ENCODE measurements around the gene ULK2.

The ULK2 gene

DNA sequence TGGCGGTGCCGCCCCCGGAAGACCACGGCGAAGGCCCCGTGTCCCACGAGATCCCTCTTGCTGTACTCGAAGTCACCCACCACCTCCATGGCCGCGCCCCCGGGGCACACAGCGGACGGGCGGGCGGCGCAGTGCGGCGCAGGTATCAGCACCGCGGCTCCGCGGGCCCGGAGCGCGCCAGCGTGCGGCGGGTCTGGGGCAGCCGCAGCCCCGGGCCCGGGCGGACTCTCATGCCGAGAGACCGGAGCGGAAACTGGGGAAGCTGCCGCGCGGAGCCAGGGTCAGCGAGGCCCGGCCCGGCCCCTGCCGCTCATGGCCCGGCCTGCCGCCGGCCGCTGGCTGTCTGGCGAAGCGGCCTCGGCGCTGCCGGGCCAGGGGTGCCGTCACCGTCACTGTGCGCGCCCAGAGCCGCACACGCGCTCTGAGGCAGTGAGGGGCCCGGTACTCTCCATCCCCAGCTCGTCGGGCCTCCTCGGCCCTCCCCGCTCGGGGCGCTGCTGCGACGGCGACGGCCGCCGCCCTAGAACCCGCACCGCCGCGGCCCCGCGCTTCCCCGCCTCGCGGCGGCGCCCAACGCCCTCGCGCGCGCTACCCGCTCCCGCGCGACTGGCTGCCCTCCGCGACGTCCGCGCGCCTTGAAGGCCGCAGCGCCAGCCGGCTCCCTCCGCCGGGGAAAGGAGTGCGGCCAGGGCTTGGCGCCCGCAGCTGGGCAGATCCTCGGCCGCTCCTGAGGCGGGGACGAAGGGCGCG is at the start of gene ULK2:
Gene ULK2 (minus strand): TSS at position 608 of the 750 bp plus-strand sequence. CDS start 519 bp downstream, at position 89.
- H3K27ac ChIP-seq (ENCODE audit: low read depth, low read length), result peak within 1 kb of the TSS; percentile 17
- H3K9me3 ChIP-seq (ENCODE audit: control insufficient read depth, insufficient read depth, low read length), result no peaks in the 10 kb centered on the region
- H3K9ac ChIP-seq (ENCODE audit: low read depth, low read length), result peak within 1 kb of the TSS; percentile 38
- H3K27me3 ChIP-seq (ENCODE audit: control insufficient read depth, insufficient read depth, low read length), result peaks cover 12% of the 10 kb centered on the region
- H3K4me1 ChIP-seq (ENCODE audit: control insufficient read depth, insufficient read depth, low read length), result no peaks in the 10 kb centered on the region
- H3K36me3 ChIP-seq (ENCODE audit: control insufficient read depth, insufficient read depth, low read length), result no peaks in the 10 kb centered on the region
- H3K4me3 ChIP-seq (ENCODE audit: low read depth, low read length), result peak within 1 kb of the TSS; percentile 84

- H3K27ac ChIP-seq (ENCODE audit: low read depth, low read length), result no peak overlapping the region
- H3K27me3 ChIP-seq (ENCODE audit: control insufficient read depth, insufficient read depth, low read length), result no peaks in the 10 kb centered on the region
- H3K4me1 ChIP-seq (ENCODE audit: control insufficient read depth, insufficient read depth, low read length), result peaks cover 9% of the 10 kb centered on the region
- no peak overlapping the region for H3K4me3 ChIP-seq (ENCODE audit: low read depth, low read length)
- H3K9ac ChIP-seq (ENCODE audit: low read depth, low read length), result no peak overlapping the region
- no peaks in the 10 kb centered on the region for H3K9me3 ChIP-seq (ENCODE audit: control insufficient read depth, insufficient read depth, low read length)
- H3K36me3 ChIP-seq (ENCODE audit: control insufficient read depth, insufficient read depth, low read length), result peaks cover 59% of the 10 kb centered on the region
Measured at GRCh38 chr17:19915245-19915978, 47.7 kb upstream of the ULK2 start.

- H3K4me3 ChIP-seq (ENCODE audit: low read depth, low read length), result no peak overlapping the region
- peaks cover 10% of the 10 kb centered on the region for H3K4me1 ChIP-seq (ENCODE audit: control insufficient read depth, insufficient read depth, low read length)
- no peaks in the 10 kb centered on the region for H3K27me3 ChIP-seq (ENCODE audit: control insufficient read depth, insufficient read depth, low read length)
- H3K9ac ChIP-seq (ENCODE audit: low read depth, low read length), result no peak overlapping the region
- H3K36me3 ChIP-seq (ENCODE audit: control insufficient read depth, insufficient read depth, low read length), result peaks cover 61% of the 10 kb centered on the region
- H3K27ac ChIP-seq (ENCODE audit: low read depth, low read length), result peak overlapping the region; percentile 32
- H3K9me3 ChIP-seq (ENCODE audit: control insufficient read depth, insufficient read depth, low read length), result no peaks in the 10 kb centered on the region
Measured at GRCh38 chr17:19911033-19911432, 43.3 kb upstream of the ULK2 start.

DNA sequence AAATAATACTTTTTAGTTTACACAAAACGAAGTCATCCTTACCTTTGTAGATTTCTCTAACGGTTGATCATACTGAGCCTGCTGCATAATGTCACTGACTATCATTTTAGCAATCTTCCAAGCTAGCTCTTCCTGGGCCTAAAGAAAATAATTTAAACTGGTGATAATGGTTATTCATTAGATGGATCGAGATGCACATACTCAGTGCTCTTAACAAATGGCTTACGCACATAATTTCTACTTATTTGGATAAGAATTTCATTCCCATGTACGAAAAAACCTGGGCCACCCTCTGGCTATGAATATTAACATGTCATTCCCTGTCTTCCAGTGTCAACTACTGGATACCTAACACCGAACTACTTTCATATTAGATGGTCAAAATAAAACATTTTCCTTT is 41.4 kb upstream of the ULK2 start:
- H3K4me1 ChIP-seq (ENCODE audit: control insufficient read depth, insufficient read depth, low read length), result peaks cover 10% of the 10 kb centered on the region
- H3K9ac ChIP-seq (ENCODE audit: low read depth, low read length), result no peak overlapping the region
- peaks cover 60% of the 10 kb centered on the region for H3K36me3 ChIP-seq (ENCODE audit: control insufficient read depth, insufficient read depth, low read length)
- no peak overlapping the region for H3K4me3 ChIP-seq (ENCODE audit: low read depth, low read length)
- no peaks in the 10 kb centered on the region for H3K27me3 ChIP-seq (ENCODE audit: control insufficient read depth, insufficient read depth, low read length)
- no peaks in the 10 kb centered on the region for H3K9me3 ChIP-seq (ENCODE audit: control insufficient read depth, insufficient read depth, low read length)
- H3K27ac ChIP-seq (ENCODE audit: low read depth, low read length), result no peak overlapping the region

DNA sequence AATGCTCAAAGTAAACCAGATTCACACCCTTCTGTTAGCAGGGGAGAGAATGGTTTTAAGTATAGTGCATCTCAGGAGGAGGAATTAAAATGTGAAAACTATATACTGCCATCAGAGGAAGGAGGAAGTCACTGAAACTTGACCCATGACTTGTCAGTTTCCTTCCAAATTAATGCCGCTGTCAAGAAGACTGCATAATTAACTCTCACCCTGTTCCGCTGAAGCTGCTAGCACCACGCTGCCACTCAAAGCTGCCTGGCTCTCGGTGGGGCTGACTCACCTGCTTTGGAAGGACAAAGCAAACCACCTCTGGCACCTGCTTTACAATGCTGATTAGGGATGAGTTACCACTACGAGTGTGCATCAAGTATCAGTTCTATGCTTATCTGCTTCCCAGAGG is 37.8 kb upstream of the ULK2 start:
- Histone ChIP-seq H3K36me3 (ENCODE audit: control insufficient read depth, insufficient read depth, low read length) (peaks cover 64% of the 10 kb centered on the region), H3K27ac (ENCODE audit: low read depth, low read length) (no peak overlapping the region), H3K27me3 (ENCODE audit: control insufficient read depth, insufficient read depth, low read length) (no peaks in the 10 kb centered on the region), H3K9ac (ENCODE audit: low read depth, low read length) (no peak overlapping the region), H3K9me3 (ENCODE audit: control insufficient read depth, insufficient read depth, low read length) (no peaks in the 10 kb centered on the region), H3K4me1 (ENCODE audit: control insufficient read depth, insufficient read depth, low read length) (peaks cover 2% of the 10 kb centered on the region), H3K4me3 (ENCODE audit: low read depth, low read length) (no peak overlapping the region)

GRCh38 chr17:19904924-19905323 is 37.2 kb upstream of the ULK2 start:
- peaks cover 66% of the 10 kb centered on the region for H3K36me3 ChIP-seq (ENCODE audit: control insufficient read depth, insufficient read depth, low read length)
- H3K27me3 ChIP-seq (ENCODE audit: control insufficient read depth, insufficient read depth, low read length), result no peaks in the 10 kb centered on the region
- no peak overlapping the region for H3K9ac ChIP-seq (ENCODE audit: low read depth, low read length)
- H3K4me1 ChIP-seq (ENCODE audit: control insufficient read depth, insufficient read depth, low read length), result no peaks in the 10 kb centered on the region
- H3K9me3 ChIP-seq (ENCODE audit: control insufficient read depth, insufficient read depth, low read length), result no peaks in the 10 kb centered on the region
- H3K27ac ChIP-seq (ENCODE audit: low read depth, low read length), result no peak overlapping the region
- no peak overlapping the region for H3K4me3 ChIP-seq (ENCODE audit: low read depth, low read length)

- Histone ChIP-seq H3K27me3 (ENCODE audit: control insufficient read depth, insufficient read depth, low read length) (no peaks in the 10 kb centered on the region), H3K36me3 (ENCODE audit: control insufficient read depth, insufficient read depth, low read length) (peaks cover 61% of the 10 kb centered on the region), H3K27ac (ENCODE audit: low read depth, low read length) (no peak overlapping the region), H3K4me1 (ENCODE audit: control insufficient read depth, insufficient read depth, low read length) (no peaks in the 10 kb centered on the region), H3K4me3 (ENCODE audit: low read depth, low read length) (no peak overlapping the region), H3K9me3 (ENCODE audit: control insufficient read depth, insufficient read depth, low read length) (no peaks in the 10 kb centered on the region), H3K9ac (ENCODE audit: low read depth, low read length) (no peak overlapping the region)
Measured at GRCh38 chr17:19904412-19904811, 36.7 kb upstream of the ULK2 start.

DNA sequence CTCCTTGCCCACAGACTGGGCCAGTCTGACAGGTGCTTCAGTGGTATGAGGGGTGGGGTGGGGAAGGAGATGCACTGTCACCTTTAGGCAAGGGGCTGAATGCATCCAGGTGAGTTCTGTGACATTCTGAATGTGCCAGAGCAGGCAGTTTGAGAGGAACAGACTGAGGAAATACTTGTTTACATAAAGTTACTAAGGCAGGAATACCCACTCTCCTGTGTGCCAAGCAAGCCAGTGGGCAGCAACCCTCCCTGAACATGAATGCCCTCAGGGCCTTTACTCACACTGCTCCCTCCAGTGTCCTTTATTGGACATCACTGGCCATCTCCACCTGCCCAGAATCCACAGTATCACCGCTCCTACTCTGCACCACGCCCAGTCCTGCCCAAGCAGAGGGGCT is 33.1 kb upstream of the ULK2 start:
- Histone ChIP-seq H3K36me3 (ENCODE audit: control insufficient read depth, insufficient read depth, low read length) (peaks cover 31% of the 10 kb centered on the region), H3K9ac (ENCODE audit: low read depth, low read length) (no peak overlapping the region), H3K4me3 (ENCODE audit: low read depth, low read length) (no peak overlapping the region), H3K27me3 (ENCODE audit: control insufficient read depth, insufficient read depth, low read length) (no peaks in the 10 kb centered on the region), H3K4me1 (ENCODE audit: control insufficient read depth, insufficient read depth, low read length) (peaks cover 3% of the 10 kb centered on the region; the same call in 1 of the 2 replicates), H3K27ac (ENCODE audit: low read depth, low read length) (no peak overlapping the region), H3K9me3 (ENCODE audit: control insufficient read depth, insufficient read depth, low read length) (no peaks in the 10 kb centered on the region)

DNA sequence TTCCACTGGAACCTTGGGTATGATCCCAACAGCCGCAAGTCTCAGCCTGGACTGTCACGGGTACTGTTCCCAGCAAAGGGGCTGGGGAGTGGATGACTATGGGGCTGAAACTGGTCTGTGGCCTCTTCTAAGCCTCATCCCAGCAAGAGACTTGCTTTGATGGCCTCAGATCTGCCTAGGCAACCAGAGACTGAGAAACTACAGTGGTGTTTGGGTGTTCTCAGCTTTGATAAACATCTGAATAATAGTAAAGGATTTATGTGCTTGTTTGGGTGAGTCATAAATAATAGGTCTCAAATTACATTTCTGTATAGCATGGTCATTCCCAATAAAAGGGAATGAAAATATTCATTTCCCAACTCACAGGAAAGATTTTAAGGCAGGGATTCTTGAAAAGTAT is 30.2 kb upstream of the ULK2 start:
- no peak overlapping the region for H3K9ac ChIP-seq (ENCODE audit: low read depth, low read length)
- peaks cover 6% of the 10 kb centered on the region; the same call in 1 of the 2 replicates for H3K36me3 ChIP-seq (ENCODE audit: control insufficient read depth, insufficient read depth, low read length)
- no peak overlapping the region for H3K4me3 ChIP-seq (ENCODE audit: low read depth, low read length)
- H3K27me3 ChIP-seq (ENCODE audit: control insufficient read depth, insufficient read depth, low read length), result no peaks in the 10 kb centered on the region
- H3K9me3 ChIP-seq (ENCODE audit: control insufficient read depth, insufficient read depth, low read length), result no peaks in the 10 kb centered on the region
- H3K27ac ChIP-seq (ENCODE audit: low read depth, low read length), result peak overlapping the region; percentile 72
- H3K4me1 ChIP-seq (ENCODE audit: control insufficient read depth, insufficient read depth, low read length), result peaks cover 3% of the 10 kb centered on the region; the same call in 1 of the 2 replicates

DNA sequence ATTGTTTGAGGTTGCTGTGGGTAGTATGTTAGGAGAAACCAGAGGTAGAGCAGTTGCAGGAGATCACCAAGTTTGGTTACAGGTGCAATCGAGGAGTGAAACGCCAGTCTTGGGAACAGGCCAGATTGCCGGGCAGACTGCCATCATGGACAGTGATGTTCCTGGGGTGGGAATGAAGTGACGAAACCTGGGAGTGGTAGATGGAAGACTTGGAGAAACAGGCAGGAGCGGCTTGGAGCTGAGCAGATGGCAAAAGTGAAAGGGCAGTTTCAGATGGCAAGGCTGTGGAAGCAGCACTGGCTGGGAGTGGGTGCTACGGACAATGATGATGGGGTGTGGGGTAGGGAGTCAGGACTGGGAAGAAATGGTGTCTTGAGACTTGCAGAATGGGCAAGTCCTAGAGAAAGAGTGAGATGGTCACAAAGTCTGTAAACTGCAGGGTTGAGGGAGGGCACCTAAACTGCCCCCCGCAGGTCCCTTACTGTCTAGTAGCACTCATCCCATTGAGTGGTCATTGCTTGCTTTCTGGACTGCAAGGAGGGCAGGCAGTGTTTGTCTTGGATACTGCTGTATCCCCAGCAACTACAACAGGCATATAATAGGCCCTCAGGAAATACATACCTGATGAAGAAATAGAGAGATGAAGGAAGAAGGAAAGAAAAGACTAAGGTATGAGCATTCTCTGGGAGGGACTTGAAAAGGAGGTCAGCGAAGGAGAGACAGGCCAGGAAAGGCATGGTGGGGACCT is 29.5 kb upstream of the ULK2 start:
- H3K9ac ChIP-seq (ENCODE audit: low read depth, low read length), result no peak overlapping the region
- no peak overlapping the region for H3K4me3 ChIP-seq (ENCODE audit: low read depth, low read length)
- H3K36me3 ChIP-seq (ENCODE audit: control insufficient read depth, insufficient read depth, low read length), result peaks cover 6% of the 10 kb centered on the region; the same call in 1 of the 2 replicates
- peaks cover 3% of the 10 kb centered on the region; the same call in 1 of the 2 replicates for H3K4me1 ChIP-seq (ENCODE audit: control insufficient read depth, insufficient read depth, low read length)
- no peaks in the 10 kb centered on the region for H3K27me3 ChIP-seq (ENCODE audit: control insufficient read depth, insufficient read depth, low read length)
- no peaks in the 10 kb centered on the region for H3K9me3 ChIP-seq (ENCODE audit: control insufficient read depth, insufficient read depth, low read length)
- H3K27ac ChIP-seq (ENCODE audit: low read depth, low read length), result peak overlapping the region; percentile 72

All from HUES48 (cell line).